HUES48 (cell line): ENCODE data around the gene TLX2.

ENCODE experiments used
- H3K27ac ChIP-seq: one replicate; pipeline ENCODE4 v1.7.0; 2013; ENCODE audit warnings: low read depth, low read length, inconsistent platforms
- H3K27me3 ChIP-seq: 2 replicates; pipeline ENCODE4 v1.6.1; 2013; ENCODE audit warnings: mild to moderate bottlenecking, low read length; ENCODE audit not compliant: control insufficient read depth, insufficient read depth
- H3K36me3 ChIP-seq: 2 replicates; pipeline ENCODE4 v1.6.1; 2013; ENCODE audit warnings: low read length; ENCODE audit not compliant: control insufficient read depth, insufficient read depth
- H3K4me1 ChIP-seq: 2 replicates; pipeline ENCODE4 v1.6.1; 2013; ENCODE audit warnings: mild to moderate bottlenecking, low read length; ENCODE audit not compliant: control insufficient read depth, insufficient read depth
- H3K4me3 ChIP-seq: 2 replicates; pipeline ENCODE4 v1.5.1; 2013; ENCODE audit warnings: mild to moderate bottlenecking, low read depth, low read length
- H3K9ac ChIP-seq: 2 replicates; pipeline ENCODE4 v1.6.1; 2013; ENCODE audit warnings: mild to moderate bottlenecking, low read depth, low read length, moderate library complexity
- H3K9me3 ChIP-seq: 2 replicates; pipeline ENCODE4 v1.6.1; 2013; ENCODE audit warnings: low read length; ENCODE audit not compliant: control insufficient read depth, insufficient read depth

Gene TLX2

GRCh38 chr2:74527741-74528140 lies 13.5 kb downstream of the TLX2 start:
- peaks cover 35% of the 10 kb centered on the region for H3K36me3 ChIP-seq
- H3K4me3 ChIP-seq: no peak overlapping the region
- H3K4me1 ChIP-seq: peaks cover 7% of the 10 kb centered on the region
- H3K9ac ChIP-seq: no peak overlapping the region
- H3K9me3 ChIP-seq: no peaks in the 10 kb centered on the region
- no peak overlapping the region for H3K27ac ChIP-seq
- peaks cover 5% of the 10 kb centered on the region; the same call in 1 of the 2 replicates for H3K27me3 ChIP-seq

- Histone ChIP-seq H3K4me1 (peaks cover 7% of the 10 kb centered on the region), H3K36me3 (peaks cover 45% of the 10 kb centered on the region), H3K9me3 (no peaks in the 10 kb centered on the region)
Measured at GRCh38 chr2:74528600-74529356, 14.5 kb downstream of the TLX2 start.

GRCh38 chr2:74529357-74530238 lies 15.3 kb downstream of the TLX2 start, which contains the start of the genes AUP1 and HTRA2:
Gene AUP1, minus strand, starts transcription at chr2:74529706. Its CDS starts 77 bp downstream, at chr2:74529629.
Gene HTRA2, plus strand, starts transcription at chr2:74529933. Its CDS starts 74 bp downstream, at chr2:74530007.
- Histone ChIP-seq H3K9me3 (no peaks in the 10 kb centered on the region), H3K36me3 (peaks cover 52% of the 10 kb centered on the region), H3K27me3 (no peaks in the 10 kb centered on the region), H3K9ac (peak within 1 kb of the TSS; percentile 96), H3K4me1 (peaks cover 7% of the 10 kb centered on the region), H3K4me3 (peak within 1 kb of the TSS; percentile 97), H3K27ac (peak within 1 kb of the TSS; percentile 86)

More at GRCh38 chr2:74528600-74529356, 14.5 kb downstream of the TLX2 start:
- H3K9ac ChIP-seq: peak overlapping the region; percentile 96
- H3K27me3 ChIP-seq: no peaks in the 10 kb centered on the region
- peak overlapping the region; percentile 97 for H3K4me3 ChIP-seq
- peak overlapping the region; percentile 86 for H3K27ac ChIP-seq

- H3K27me3 ChIP-seq: no peaks in the 10 kb centered on the region
- no peaks in the 10 kb centered on the region for H3K9me3 ChIP-seq
- H3K36me3 ChIP-seq: peaks cover 52% of the 10 kb centered on the region
- peaks cover 7% of the 10 kb centered on the region for H3K4me1 ChIP-seq
- peak overlapping the region; percentile 97 for H3K4me3 ChIP-seq
- H3K27ac ChIP-seq: peak overlapping the region; percentile 66
- peak overlapping the region; percentile 58 for H3K9ac ChIP-seq
Measured at GRCh38 chr2:74530239-74531187, 16.3 kb downstream of the TLX2 start.

DNA sequence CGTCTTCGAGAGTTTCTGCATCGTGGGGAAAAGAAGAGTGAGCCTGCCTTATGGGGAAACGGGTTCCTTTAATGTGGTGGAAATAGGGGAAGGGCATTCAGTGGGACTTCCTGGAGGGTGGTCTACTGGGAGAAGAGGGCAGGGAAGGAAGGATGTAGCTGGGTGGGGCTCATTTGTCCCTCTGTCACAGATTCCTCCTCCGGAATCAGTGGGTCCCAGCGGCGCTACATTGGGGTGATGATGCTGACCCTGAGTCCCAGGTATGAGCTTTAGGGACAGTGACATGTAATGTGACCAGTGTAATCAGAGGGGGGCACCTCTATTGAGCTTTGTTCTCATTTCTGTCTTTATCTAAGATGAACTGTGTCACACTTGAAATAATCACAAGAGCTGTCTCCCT lies 17.4 kb downstream of the TLX2 start:
- Histone ChIP-seq H3K4me1 (peaks cover 7% of the 10 kb centered on the region), H3K9me3 (no peaks in the 10 kb centered on the region), H3K9ac (no peak overlapping the region), H3K4me3 (no peak overlapping the region), H3K36me3 (peaks cover 40% of the 10 kb centered on the region), H3K27me3 (no peaks in the 10 kb centered on the region), H3K27ac (no peak overlapping the region)

DNA sequence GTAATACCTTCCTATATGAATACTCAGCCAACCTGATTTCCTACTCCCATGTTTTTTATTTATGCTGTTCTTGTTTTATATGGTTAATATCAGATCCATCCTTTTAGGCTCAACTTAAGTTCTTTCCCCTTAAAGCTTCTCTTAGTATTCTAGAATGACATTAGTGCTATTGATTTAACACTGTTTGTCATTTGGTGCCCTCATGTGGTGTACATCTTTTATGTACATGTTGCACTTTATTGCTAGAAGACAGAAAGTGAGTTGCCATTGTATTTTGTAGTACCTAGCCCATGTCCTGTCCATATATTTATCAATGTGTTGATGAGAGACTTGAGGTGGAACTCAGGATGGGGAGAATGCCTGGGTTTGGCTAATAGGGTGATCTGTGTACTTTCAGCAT lies 18.0 kb downstream of the TLX2 start:
- H3K27ac ChIP-seq: no peak overlapping the region
- no peak overlapping the region for H3K9ac ChIP-seq
- peaks cover 7% of the 10 kb centered on the region for H3K4me1 ChIP-seq
- H3K9me3 ChIP-seq: no peaks in the 10 kb centered on the region
- H3K36me3 ChIP-seq: peaks cover 35% of the 10 kb centered on the region
- H3K4me3 ChIP-seq: no peak overlapping the region
- H3K27me3 ChIP-seq: no peaks in the 10 kb centered on the region

DNA sequence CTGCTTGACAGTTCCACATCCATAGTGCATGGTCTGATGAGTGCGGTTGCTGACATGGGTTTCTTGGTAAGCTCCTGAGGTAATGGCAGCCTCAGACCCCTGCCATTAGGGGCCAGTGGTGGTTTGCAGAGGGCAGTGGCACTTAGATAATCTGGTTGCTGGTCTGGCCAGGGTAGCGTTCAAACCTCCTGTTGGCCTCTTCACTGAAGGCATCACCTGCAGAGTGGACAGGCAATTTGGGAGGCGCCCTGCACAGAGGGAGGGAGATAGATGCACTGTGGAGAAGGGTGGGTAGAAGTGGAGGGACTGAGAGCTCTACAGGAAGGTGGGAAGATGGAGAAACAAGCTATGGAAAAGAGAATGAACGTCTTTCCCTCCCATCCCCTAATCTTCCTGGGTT lies 19.2 kb downstream of the TLX2 start:
- Histone ChIP-seq H3K4me3 (no peak overlapping the region), H3K9me3 (no peaks in the 10 kb centered on the region), H3K4me1 (peaks cover 4% of the 10 kb centered on the region; the same call in 1 of the 2 replicates), H3K9ac (no peak overlapping the region), H3K27ac (no peak overlapping the region), H3K27me3 (no peaks in the 10 kb centered on the region), H3K36me3 (peaks cover 23% of the 10 kb centered on the region)

DNA sequence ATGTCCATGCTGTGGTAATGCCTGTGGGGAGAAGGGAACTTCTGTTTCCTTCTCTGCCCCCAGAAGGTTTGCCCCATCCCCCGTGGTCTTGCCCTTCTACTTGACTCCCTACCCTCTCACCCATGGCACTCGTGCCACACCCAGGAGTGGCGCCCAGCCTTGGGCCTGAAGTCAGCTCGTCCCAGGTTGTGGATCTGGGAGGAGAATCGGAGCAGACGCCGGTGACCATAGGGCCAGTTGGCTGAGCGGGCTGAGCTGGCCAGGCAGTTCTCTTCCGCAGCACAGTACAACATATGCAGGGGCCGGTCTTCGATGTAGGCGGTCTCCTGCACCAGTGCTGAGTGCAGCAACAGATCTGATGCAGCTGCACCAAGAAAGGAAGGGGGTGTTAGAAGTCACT lies 20.2 kb downstream of the TLX2 start:
- H3K27me3 ChIP-seq: no peaks in the 10 kb centered on the region
- no peak overlapping the region for H3K9ac ChIP-seq
- peaks cover 3% of the 10 kb centered on the region; the same call in 1 of the 2 replicates for H3K4me1 ChIP-seq
- H3K27ac ChIP-seq: no peak overlapping the region
- no peaks in the 10 kb centered on the region for H3K9me3 ChIP-seq
- H3K4me3 ChIP-seq: no peak overlapping the region
- peaks cover 23% of the 10 kb centered on the region for H3K36me3 ChIP-seq

GRCh38 chr2:74535440-74535965 lies 21.3 kb downstream of the TLX2 start:
- peaks cover 23% of the 10 kb centered on the region for H3K36me3 ChIP-seq
- H3K27me3 ChIP-seq: no peaks in the 10 kb centered on the region
- H3K9ac ChIP-seq: no peak overlapping the region
- H3K4me1 ChIP-seq: peaks cover 3% of the 10 kb centered on the region; the same call in 1 of the 2 replicates
- H3K27ac ChIP-seq: no peak overlapping the region
- H3K4me3 ChIP-seq: no peak overlapping the region
- no peaks in the 10 kb centered on the region for H3K9me3 ChIP-seq
